ENCODE data around the gene GALNS.

DNA sequence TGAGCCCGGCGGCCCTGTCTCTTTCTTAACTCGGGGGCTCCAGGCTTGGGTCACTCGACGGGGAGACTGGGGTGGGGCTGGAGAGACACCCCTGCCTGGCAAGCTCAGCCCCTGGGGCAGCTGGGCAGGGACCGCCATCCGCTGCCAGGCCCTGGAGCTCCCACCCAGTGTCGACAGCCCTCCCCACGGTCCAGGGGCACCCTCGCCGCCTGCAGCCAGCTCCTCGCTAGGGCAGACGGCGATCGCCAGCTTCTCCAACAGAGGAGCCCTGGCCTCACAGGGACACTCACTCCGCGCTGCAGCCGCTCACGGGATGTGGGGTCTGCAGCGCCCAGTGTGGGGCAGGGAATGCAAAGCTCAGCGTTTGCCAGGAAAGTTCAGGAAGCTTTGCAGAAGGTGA, 29.0 kb downstream of the GALNS start:
- no peak for TF ChIP-seq POLR2AphosphoS5 (IDR thresholded peaks at IDR 0.05; ENCODE audit: borderline replicate concordance, low read depth, low read length)
- TF ChIP-seq EZH2 (IDR thresholded peaks at IDR 0.05), result no peak

Data from SK-N-MC (cell line).